ENCODE measurements around the gene PSMG1.
"Not testable (repeated sequence)": the region's sequence is repeated elsewhere in the genome, so short reads cannot be mapped to it uniquely, and the experiment has no call there.

The PSMG1 gene

DNA sequence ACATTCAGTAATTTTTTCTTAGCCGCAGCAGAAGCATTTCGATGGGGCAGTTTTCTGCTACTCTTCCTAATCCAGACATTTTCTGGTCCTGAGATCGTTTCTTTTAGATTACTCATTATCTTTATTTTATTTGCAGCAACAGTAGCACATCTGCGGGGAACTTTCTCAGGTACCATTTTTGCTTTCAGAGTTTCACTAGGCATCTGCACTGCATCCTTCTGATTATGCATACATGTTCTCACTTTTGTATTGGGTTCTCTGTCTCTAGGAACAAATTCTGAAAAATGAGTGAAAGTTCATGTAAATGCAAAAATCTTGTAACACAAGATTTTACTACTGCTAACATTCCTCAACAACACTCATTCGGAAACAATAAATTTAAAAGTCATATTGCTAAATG is 3.9 kb upstream of the PSMG1 start:
- no peak for DNase-seq

DNA sequence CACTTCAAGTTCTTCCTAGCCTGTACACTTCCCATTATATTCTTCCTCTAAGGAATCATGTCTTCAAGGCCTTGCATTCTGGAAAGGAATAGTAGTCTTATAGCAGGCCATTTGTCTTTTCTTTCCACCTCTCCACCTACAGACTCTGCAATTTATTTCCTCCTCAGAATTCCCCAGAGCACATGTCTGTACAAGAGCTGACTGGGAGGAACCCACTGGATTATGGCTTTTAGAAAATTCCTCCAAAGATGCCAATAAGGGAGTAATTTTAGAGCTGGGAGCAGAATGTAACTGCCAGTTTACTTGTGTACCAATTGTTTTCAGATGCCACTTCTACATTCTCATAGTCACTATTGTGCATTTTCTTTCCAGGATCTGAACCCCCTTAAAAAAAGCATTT is 3.4 kb upstream of the PSMG1 start:
- DNase-seq = no peak

DNA sequence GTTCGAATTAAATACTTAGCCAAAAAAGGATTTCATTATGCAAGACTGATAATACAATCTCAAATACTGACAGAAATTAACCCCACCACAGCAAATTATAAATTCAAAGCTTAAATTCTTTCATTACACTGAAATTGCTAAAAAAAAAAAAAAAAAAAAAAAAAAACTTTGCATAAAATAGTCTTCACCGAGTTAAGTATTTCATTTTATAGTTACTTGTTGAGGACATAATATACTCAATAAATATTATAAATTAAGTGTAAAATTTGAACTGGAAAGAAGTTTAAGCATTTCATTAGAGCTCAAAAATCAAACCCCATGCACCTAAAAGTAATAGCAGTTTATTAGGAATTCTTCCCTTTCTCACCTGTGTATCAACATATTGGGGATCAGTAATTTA is 1.9 kb upstream of the PSMG1 start:
- no peak for DNase-seq

DNA sequence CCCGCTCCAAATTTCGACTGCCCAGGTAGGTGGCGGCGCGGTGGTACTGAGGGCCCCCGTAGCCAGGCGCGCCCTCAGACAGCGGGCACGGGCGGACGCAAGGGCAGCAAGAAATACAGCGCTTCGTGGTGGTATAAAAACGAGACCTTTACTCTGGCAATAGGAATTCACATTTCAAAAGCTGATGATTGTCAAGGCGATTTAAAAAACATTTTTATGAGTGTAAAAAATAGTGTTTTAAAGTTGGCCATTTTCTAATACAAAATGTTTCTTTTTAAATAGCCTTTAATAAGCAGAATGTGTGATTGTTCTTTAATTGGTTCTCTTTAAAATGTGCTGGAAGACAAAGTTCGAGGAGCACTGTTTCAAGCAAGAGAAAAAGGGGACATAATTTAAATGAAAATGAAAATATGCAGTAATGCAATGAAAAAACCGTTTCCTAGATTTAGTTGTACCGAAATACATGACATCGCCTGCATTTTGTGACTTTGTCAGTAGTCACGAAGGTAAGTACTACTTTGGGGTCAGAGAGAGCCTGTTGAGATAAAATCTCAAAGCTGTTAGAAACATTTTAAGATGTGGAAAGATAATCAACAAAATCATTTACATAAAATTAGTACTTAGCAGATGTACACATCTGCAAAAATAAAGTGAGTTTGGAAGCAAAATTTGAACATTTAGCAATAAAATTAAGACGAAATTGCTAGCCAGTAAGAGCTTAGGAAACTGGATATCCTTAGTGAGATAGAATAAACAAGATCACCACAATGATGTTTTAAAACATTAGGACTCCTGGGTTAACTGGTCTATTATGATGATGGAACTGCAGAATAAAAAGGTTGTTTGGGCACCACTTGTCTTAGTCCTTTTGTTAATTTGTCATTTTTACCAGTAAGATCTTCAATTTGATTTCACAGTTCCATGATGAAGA is 1.1 kb upstream of the PSMG1 start:
- DNase-seq = peak; percentile 30

DNA sequence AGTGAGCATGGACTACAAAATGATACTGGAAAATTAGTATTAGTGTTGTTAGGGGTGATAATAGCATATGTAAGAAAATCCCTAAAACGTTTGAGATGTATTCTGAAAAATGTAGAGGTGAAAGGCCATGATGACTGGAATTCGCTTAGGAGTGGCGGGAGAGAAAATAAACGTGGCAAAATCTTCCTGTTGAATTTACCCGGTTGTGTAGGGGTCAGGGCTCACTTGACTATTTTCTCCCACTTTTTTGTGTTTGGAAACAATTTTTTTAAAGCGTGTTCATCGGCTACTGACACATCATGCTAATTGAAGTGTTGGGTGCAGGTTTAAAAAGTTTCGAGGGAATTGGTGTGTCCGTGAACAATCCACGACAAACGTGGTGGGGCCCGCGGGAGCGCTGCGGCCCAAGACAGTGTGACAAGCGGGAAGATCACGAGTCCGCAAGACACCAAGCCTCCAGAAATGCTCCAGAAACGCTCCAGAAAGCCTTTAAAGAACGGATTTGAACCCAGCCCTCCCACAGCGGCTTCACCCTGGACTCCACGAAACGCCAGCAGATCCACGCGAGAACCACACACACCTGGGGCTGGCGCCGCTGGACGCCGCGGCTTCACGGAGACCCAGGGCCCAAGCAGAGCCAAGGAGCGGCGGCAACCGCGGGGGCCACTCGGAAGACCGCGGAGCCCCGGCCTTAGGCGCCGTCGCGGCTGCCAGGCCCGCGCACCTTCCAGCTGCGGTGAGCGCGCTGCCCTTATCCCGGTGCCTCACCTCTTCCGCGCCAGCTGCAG is 573 bp downstream of the PSMG1 start:
- peak; percentile 54 for DNase-seq

DNA sequence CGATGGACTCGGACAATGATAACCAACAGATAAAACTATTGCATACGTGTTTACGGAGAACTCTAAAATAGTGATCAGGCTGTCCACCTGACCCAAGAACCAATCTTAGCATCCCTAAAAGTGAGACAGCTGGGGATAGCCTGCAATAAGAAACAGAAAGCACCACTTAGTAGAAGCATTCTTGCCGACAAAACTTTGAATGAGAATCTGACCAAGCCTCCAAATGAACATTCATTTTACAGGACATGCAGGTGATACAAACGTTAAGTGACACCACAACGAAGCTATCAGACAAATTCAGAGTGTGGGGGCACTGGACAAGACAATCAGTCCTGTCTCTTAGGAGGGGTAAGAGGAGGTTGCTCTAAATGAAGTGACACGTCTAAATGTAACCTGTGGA is 1.2 kb downstream of the PSMG1 start:
- peak; percentile 13 for DNase-seq

DNA sequence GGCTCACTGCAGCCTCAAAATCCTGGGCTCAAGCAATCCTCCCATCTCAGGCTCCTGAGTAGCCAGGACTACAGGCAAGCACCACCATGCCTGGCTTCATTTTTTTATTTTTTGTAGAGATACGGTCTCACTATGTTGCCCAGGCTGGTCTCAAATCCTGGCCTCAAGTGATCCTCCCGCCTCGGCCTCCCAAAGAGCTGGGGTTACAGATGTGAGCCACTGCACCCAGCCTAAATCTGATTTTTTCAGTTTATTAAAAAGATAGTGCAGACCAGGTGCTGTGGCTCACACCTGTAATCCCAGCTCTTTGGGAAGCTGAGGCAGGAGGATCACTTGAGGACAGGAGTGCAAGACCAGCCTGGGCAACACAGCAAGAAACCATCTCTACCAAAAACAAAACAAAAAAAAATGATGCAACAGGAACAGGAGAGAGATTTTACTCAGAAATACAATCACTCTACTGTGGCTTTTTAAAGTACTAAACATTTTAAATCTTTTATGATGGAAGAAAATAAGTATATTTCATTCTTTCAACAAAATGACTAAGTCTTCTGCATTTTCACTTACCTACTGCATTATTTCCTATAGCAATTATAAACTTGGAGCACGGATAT is 1.9 kb downstream of the PSMG1 start:
- no peak for DNase-seq

DNA sequence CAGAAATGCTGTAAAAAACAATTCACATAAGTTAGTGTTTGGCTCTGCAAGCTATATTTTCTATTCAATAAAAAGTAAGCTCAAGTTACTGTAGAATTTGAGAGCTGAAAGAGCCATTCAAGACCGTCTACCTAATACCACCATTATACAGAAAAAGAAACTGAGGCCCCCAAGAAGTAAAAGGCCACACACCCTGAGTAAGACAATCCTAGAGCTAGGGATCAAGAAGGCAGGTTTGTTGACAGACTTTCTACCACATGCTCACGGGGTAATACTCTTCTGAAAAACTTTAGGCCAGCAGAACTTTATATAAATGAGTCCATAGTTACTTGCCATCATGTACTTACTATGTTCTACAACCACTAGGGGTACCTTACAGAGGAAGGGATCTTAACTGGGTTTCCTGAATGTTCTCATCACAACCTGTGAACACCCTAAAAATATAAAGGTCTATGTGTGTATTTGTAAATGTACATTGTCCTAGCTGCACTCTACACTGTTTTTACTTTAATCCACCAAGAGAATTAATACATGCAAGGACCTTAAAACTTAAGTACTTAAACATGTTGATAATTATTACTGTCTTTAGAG is 2.7 kb downstream of the PSMG1 start:
- DNase-seq = peak; percentile 24

DNA sequence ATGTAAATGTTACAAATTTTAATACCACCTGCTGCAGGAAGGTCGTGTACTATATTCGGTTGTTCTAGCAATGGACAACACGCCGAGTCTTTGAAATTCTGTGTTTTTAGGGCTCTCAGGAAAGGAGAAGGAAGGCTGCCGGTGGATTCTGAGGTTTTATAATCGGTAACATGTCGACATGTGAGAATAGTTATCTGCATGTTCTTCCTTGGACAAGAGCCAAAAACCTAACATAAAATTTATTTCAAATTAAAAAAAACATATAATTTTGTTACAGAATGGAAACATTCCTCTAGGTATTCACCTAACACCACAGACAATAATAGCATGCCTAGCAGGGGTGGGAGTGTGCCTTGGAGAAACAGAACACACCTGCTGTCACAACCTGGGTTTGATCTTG is 4.8 kb downstream of the PSMG1 start:
- no peak for DNase-seq

DNA sequence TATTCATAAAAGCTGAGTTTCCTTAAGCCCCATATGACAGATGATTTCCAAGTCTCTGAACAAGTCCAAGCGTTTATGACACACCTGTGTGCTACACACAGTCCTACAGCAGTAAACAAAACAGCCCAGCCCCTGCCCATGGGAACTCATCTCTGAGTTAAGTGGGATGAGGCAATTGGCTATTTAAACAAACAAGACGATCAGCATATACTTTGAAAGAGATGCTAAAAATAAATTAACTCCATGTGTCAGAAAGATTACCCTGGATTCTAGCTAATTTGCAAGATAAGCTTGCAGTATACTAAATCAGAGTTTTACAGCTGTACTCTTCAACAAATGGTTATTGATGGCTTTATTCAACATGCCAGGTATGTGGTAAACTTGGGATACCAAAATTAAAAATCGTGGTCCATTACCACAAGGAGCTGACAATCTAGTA is 7.0 kb downstream of the PSMG1 start:
- DNase-seq = no peak

DNA sequence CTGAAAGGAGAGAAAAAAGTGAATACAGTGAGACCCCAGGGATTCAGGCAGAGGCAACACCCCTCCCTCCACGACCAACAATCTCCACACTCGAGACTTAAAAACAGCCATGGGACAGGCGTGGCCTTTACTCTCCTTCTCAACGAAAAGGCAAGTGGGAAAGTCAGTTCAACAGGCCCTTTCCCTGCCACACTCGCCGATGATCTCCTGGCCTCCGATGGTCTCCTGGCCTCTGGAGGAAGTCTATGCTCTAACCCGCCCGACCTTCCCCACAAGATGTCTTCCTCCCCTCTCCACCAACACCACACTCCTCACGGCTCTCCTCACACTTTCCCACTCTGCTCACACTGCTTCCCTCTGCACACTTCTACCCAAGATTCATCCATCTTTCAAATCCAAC is 7.6 kb downstream of the PSMG1 start:
- no peak for DNase-seq

DNA sequence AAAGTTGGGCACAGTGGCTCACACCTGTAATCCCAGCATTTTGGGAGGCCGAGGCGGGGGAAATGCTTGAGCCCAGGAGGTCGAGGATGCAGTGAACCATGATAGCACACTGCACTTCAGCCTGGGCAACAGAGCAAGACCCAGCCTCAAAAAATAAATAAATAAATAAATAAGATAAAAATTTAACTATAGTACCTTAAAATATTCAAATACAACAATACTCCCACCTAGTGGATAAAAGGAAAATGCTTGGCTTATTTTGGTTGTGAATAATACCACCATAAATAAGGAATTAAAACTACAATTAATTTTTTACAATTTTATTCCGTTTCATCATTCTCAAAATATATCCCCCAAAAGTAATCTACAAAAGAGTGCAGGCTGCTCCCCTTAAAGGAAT is 8.1 kb downstream of the PSMG1 start:
- DNase-seq = peak; percentile 25

DNA sequence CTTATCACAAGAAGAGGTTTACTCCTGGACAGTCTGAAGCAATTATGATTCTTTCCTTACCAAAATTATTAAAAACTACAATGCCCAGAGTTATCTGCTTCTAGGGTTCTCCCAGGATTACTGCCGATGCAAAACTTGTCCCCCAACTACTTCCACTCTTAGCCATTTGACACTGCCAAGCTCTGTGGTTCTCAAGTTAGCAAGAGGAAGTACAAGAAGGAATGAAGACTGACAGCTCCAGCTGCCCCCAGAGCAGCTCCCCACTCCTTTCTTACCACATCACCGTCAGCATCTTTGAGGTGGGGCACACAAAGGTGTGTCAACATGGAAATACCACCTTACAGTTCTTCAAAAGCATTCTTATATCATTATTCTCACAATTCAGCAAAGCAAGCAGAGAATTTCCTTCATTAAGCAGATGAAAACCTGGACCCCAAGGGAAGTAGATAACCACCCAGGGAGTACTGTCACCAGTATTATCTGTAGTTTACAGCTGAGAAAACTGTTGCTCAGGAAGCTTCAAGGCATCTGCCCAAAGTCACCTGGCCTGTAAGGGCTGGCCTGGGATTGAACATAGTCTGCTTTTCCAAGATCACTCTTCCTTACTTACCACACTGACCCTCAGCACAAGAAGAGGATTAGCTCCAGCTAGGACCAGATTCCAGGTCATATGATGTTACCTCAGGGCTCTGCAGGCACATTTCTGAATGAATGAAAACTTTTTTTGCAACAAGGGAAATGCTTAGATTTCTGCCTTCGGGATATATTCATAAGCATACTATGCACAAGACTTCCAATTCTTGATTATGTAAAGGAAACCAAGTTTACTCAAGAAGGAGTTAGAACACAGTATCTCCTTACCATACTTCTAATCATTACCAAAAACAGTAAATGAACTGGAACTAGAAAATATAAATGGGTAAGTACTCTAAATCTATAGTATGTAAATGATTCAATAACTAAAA is 9.3 kb downstream of the PSMG1 start:
- no peak for DNase-seq

DNA sequence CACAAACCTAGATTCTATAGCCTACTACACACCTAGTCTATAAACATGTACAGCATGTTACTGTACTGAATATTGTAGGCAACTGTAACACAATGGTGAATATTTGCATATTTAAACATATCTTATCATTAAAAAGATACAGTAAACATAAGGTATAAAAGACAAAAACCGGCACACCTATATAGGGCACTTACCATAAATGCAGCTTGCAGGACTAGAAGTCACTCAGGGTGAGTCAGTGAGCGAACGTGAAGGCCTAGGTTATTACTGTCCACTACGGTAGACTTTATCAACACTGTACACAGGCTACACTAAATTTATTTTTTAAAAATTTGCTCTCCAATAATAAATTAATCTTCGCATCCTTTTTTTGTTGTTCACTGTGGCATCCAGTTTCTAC is 13.3 kb downstream of the PSMG1 start:
- DNase-seq = no peak

DNA sequence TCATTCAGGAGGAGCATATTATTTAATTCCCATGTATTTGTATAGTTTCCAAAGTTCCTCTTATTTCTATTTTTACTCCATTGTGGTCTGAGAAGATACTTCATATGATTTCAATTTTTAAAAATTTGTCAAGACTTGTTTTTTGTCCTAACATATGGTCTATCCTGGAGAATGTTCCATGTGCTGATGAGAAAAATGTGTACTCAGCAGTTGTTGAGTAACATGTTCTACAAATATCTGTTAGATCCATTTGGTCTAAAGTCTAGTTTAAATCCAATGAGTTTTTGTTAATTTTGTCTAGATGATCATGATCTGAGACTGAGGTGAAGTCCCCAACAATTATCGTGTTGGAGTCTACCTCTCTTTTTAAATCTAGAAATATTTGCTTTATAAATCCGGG is 14.5 kb downstream of the PSMG1 start:
- no peak for DNase-seq

DNA sequence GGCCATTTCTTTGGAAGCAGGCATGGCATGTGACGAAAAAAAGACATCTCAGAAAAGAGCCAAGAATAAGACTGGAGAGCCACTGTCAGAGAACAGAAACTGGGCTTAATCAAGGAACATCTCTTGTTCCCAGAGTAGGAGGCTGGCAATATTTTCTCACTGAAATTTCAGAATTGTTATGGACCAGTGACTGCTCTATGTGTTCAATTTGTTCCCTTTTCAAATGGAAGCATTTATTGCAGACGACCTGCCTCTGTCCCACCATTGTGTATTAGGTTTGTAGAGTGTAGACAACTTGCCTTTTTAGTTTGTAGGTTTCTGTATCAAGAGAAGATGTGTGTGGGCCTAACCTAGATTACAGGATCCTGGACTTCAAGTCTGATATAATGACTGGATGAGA is 18.7 kb downstream of the PSMG1 start:
- no peak for DNase-seq

DNA sequence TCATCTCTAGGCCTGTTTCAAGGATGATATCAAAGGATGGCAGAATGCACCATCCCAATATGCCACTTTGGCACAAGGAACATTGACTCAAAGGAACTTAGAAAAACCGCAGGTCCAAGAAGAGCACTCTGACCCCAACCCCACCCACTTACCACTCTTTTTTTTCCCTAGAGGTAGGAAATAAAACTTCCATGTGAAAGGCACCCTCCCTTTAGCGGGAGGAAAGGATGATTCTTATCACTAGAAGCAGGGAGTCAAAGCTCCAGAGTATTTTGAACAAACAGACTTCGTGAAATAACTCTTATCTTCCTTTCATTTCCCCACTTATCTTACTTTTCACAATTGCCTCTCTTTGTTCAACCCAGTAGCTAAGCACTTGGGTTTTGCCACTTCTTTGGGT is 22.2 kb downstream of the PSMG1 start:
- no peak for DNase-seq

DNA sequence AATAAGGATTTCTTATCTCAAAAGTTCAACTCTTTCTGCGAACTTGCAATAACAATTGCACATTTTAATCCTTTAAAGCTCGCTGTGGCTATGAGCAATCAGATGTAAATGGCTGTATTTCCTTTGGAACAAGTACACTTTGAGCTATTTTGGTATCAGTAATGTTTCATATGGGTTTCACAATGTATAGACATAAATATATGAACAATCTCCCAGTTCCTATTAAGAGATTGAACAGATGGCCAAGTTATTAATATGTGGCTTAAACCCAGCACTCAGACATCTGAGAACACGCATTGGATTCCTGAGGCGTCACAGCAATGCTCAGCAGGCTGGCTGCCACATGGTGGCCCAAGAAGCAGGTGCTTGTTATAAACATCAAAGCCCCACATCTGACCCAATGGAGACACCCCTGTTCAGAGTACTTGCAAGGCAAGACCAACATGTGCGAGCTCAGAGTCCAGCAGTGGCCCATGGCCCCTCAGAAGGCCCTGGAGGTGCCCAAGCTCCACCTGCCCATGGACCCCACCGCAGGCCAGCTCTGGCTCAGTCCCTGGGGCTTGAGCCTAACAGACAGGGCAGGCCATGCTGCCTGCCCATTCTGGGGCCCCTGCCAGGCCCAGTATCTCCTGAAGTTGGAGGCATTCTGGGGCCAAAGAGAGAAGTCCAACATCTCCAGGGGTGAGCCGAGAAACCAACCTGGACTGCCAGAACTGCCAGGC is 23.7 kb downstream of the PSMG1 start:
- DNase-seq = peak; percentile 42

DNA sequence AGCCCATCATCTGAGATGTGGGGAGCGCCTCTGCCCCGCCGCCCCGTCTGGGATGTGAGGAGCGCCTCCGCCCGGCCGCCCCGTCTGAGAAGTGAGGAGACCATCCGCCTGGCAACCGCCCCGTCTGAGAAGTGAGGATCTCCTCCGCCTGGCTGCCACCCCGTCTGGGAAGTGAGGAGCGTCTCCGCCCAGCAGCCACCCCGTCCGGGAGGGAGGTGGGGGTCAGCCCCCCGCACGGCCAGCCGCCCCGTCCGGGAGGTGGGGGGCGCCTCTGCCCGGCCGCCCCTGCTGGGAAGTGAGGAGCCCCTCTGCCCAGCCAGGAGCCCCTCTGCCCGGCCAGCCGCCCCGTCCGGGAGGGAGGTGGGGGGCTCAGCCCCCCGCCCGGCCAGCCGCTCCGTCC is 26.0 kb downstream of the PSMG1 start:
- not testable (repeated sequence) for DNase-seq

DNA sequence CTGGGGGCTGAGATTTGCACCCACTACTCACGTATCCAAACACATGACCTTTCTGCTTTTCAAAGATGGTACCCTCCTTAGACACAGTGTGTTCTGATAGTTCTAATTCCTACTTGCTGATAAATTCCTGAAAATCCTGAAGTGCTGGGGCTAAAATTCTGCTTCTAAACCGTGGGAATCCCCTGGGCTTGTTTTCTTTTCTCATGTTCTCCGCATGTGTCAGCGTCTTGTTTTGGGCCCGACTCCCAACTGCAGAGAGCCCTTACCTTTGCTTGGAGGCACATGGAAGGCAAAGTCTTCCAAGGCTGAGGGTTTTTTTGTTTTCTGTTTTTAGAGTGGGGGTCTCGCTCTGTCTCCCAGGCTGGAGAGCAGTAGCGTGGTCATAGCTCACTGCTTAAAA is 27.2 kb downstream of the PSMG1 start:
- no peak for DNase-seq

DNA sequence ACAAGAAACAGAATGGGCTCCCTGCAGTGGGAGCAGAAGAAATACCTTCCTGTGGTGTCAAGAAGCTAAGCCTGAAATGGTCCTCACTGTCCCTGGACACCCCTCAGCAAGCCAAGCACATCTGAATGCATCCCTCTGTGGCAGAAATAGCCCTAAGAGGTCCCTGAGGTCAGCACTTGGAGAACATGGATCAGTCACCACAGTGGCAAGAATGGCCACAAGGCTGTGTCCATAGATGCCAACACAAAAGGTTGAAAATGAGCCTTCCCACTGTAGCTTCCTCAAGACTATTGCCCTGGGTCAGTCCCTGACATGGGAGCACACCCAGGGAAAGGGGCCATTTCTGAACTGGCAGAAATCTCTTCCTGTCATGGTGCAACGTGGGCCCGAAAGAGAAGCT is 27.7 kb downstream of the PSMG1 start:
- DNase-seq = no peak

Measured in RPMI8226 (cell line).